Cardiac muscle cell (in vitro differentiated cells and primary cell): ENCODE data around the gene GAD1. TPM values are rescaled to one million over a fixed set of nuclear protein-coding genes. Genes with fewer than 3 reads are reported as not detected.

Experiments used
- DNase-seq, 2 donors: peaks; one replicate each; pipeline versions ENCODE4 v3.0.0 to v3.0.0-alpha.2; 2010 to 2017; ENCODE audit warnings: low read depth in 1 of 2, low spot score in 1 of 2
- H3K27ac ChIP-seq: fragments of 200-600 bp; sonication (generic); 2 replicates; pipeline ENCODE4 v1.5.1; 2016
- H3K27me3 ChIP-seq: fragments of 200-600 bp; sonication (generic); 2 replicates; pipeline ENCODE4 v1.6.0; 2016; ENCODE audit warnings: control low read depth
- H3K36me3 ChIP-seq: fragments of 200-600 bp; sonication (generic); 2 replicates; pipeline ENCODE4 v1.5.1; 2016; ENCODE audit warnings: control low read depth
- H3K4me1 ChIP-seq: fragments of 200-600 bp; sonication (generic); 2 replicates; pipeline ENCODE4 v1.8.1; 2017; ENCODE audit warnings: low read depth, mild to moderate bottlenecking, mixed run types
- H3K4me3 ChIP-seq: fragments of 200-600 bp; sonication (generic); 2 replicates; pipeline ENCODE4 v1.5.1; 2016; ENCODE audit warnings: mild to moderate bottlenecking
- H3K9me3 ChIP-seq: fragments of 200-600 bp; sonication (generic); 2 replicates; pipeline ENCODE4 v1.5.1; 2017; ENCODE audit warnings: low read depth, mild to moderate bottlenecking, control low read depth
- CTCF ChIP-seq: IDR thresholded peaks from 2 replicates; pipeline ENCODE4 v1.5.1; 2012; ENCODE audit warnings: low read depth, mild to moderate bottlenecking, low read length
- polyA plus RNA-seq: library from polyadenylated mRNA; unstranded; fragments of >200 nt; fragmentation: Nextera tagmentation; extraction: Ambion mirVana; gene quantifications from 2 replicates; pipeline ENCODE4 v1.2.1, GENCODE V29; 2016
- total RNA-seq: library from RNA; depleted of rRNA; stranded (reverse); fragments of >200 nt; gene quantifications from 2 replicates; pipeline ENCODE4 v1.2.3, GENCODE V29; 2016

The GAD1 gene
- total and polyA plus RNA-seq, 2 experiments from 2014 or later, result 0.12 to 0.39 TPM

GRCh38 chr2:170896622-170897021, 79.9 kb downstream of the GAD1 start:
- Histone ChIP-seq H3K27me3 (no peaks in the 10 kb centered on the region), H3K27ac (no peak overlapping the region), H3K4me3 (no peak overlapping the region), H3K4me1 (no peaks in the 10 kb centered on the region), H3K9me3 (no peaks in the 10 kb centered on the region), H3K36me3 (no peaks in the 10 kb centered on the region)
- no peak for DNase-seq
- TF ChIP-seq CTCF, result no peak

- no peak for TF ChIP-seq CTCF
- H3K27me3 ChIP-seq, result no peaks in the 10 kb centered on the region
These were observed 80.4 kb downstream of the GAD1 start for GRCh38 chr2:170897108-170897507.

GRCh38 chr2:170905864-170906263, 89.2 kb downstream of the GAD1 start:
- H3K27ac ChIP-seq, result no peak overlapping the region
- no peak for DNase-seq
- no peaks in the 10 kb centered on the region for H3K9me3 ChIP-seq
- H3K4me1 ChIP-seq, result no peaks in the 10 kb centered on the region
- no peaks in the 10 kb centered on the region for H3K27me3 ChIP-seq
- no peak overlapping the region for H3K4me3 ChIP-seq
- H3K36me3 ChIP-seq, result no peaks in the 10 kb centered on the region
- no peak for TF ChIP-seq CTCF

More at GRCh38 chr2:170897108-170897507, 80.4 kb downstream of the GAD1 start:
- Histone ChIP-seq H3K27ac (no peak overlapping the region), H3K4me3 (no peak overlapping the region), H3K9me3 (no peaks in the 10 kb centered on the region), H3K4me1 (no peaks in the 10 kb centered on the region), H3K36me3 (no peaks in the 10 kb centered on the region)
- no peak for DNase-seq

Other genes with a start within 250 kb of the GAD1 start
- gene SP5, start 101.5 kb upstream of the GAD1 start, total RNA-seq, result 0.69 and 2.0 TPM in 2 replicates
- gene SP5, start 101.5 kb upstream of the GAD1 start, polyA plus RNA-seq, result 0.25 TPM in 1 of 2 replicates, not detected in the other
- gene ERICH2, start 46.5 kb upstream of the GAD1 start, total RNA-seq, result 1.0 and 1.5 TPM in 2 replicates
- 2.9 and 6.2 TPM in 2 replicates for gene ERICH2, start 46.5 kb upstream of the GAD1 start, polyA plus RNA-seq
- gene GORASP2, start 112.4 kb downstream of the GAD1 start, total RNA-seq, result 59.4 and 88.7 TPM in 2 replicates
- 105 and 114 TPM in 2 replicates for gene GORASP2, start 112.4 kb downstream of the GAD1 start, polyA plus RNA-seq